Loucy (cell line): ENCODE results near the gene CUEDC1.

Experiments
- H2AFZ ChIP-seq: fragments of 200-600 bp; sonication (generic); 2 replicates; pipeline ENCODE4 v1.6.0; 2016; ENCODE audit warnings: antibody characterized with exemption, mild to moderate bottlenecking, low read length, moderate library complexity
- H3F3A ChIP-seq: fragments of 200-600 bp; 2 replicates; pipeline ENCODE4 v1.6.0; 2016; ENCODE audit warnings: antibody characterized with exemption, low read depth, mild to moderate bottlenecking
- H3K27me3 ChIP-seq: fragments of 200-600 bp; sonication (generic); 2 replicates; pipeline ENCODE4 v1.6.1; 2014; ENCODE audit warnings: low read length, mild to moderate bottlenecking; ENCODE audit not compliant: insufficient read depth, poor library complexity, severe bottlenecking
- H3K36me3 ChIP-seq: fragments of 200-600 bp; sonication (generic); 2 replicates; pipeline ENCODE4 v1.6.1; 2016; ENCODE audit warnings: low read length; ENCODE audit not compliant: insufficient read depth
- H3K4me1 ChIP-seq: fragments of 200-600 bp; sonication (generic); 2 replicates; pipeline ENCODE4 v1.5.1; 2014; ENCODE audit warnings: low read length, mild to moderate bottlenecking; ENCODE audit not compliant: insufficient read depth, poor library complexity, severe bottlenecking
- H3K4me2 ChIP-seq: fragments of 200-600 bp; sonication (generic); 2 replicates; pipeline ENCODE4 v1.6.0; 2014; ENCODE audit warnings: antibody characterized with exemption, low read length, low read depth, mild to moderate bottlenecking; ENCODE audit not compliant: poor library complexity, severe bottlenecking
- H3K4me3 ChIP-seq: fragments of 200-600 bp; sonication (generic); 2 replicates; pipeline ENCODE4 v1.5.1; 2014; ENCODE audit warnings: low read length, mild to moderate bottlenecking, mixed read lengths; ENCODE audit not compliant: poor library complexity, severe bottlenecking
- H3K79me2 ChIP-seq: fragments of 200-600 bp; sonication (generic); 2 replicates; pipeline ENCODE4 v1.6.1; 2014; ENCODE audit warnings: low read length; ENCODE audit not compliant: insufficient read depth
- H3K9ac ChIP-seq: fragments of 200-600 bp; sonication (generic); 2 replicates; pipeline ENCODE4 v1.6.0; 2014; ENCODE audit warnings: mild to moderate bottlenecking, low read depth, low read length, moderate library complexity; ENCODE audit not compliant: poor library complexity, severe bottlenecking
- H3K9me2 ChIP-seq: fragments of 200-600 bp; sonication (generic); replicated peaks from 2 replicates; pipeline ENCODE4 v1.6.1; 2016; ENCODE audit warnings: low read depth, low read length, mixed read lengths
- H3K9me3 ChIP-seq: fragments of 200-600 bp; sonication (generic); 2 replicates; pipeline ENCODE4 v1.6.1; 2014; ENCODE audit warnings: mild to moderate bottlenecking, antibody characterized with exemption, low read length, low read depth; ENCODE audit not compliant: insufficient read depth
- H4K20me1 ChIP-seq: fragments of 200-600 bp; sonication (generic); 2 replicates; pipeline ENCODE4 v1.6.0; 2014; ENCODE audit warnings: antibody characterized with exemption, low read length, mild to moderate bottlenecking; ENCODE audit not compliant: insufficient read depth, poor library complexity, severe bottlenecking
- EZH2phosphoT487 ChIP-seq: fragments of 200-600 bp; IDR thresholded peaks from 2 replicates; pipeline ENCODE4 v1.6.1; 2018; ENCODE audit warnings: antibody characterized with exemption, mild to moderate bottlenecking, moderate library complexity, borderline replicate concordance
- TF ChIP-seq, protein P1 (sequence below): fragments of 200-600 bp; sonication (generic); conservative IDR thresholded peaks from 2 replicates; pipeline ENCODE4 v1.5.1; 2014; ENCODE audit warnings: mild to moderate bottlenecking, antibody characterized with exemption, low read length

CUEDC1 gene

DNA sequence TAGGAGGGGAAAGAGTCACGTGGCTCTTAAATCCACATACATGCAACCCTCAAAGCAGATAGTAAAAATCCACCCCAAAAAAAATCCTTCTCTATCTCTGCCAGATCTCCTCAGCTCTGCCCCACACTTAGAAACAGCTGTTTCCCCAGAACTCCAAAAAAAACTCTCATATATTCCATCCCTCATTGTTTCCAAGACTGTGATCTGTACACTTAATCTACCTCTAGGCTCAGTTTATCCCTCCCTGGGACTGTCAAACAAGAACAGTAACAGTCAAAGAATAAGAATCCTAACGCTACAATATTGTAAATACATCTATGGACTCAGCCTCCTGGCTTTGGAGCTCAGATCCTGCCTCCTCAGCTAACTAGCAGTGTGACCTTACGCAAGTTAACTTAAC lies 11.6 kb downstream of the CUEDC1 start:
- Histone ChIP-seq H3F3A (no peaks in the 10 kb centered on the region), H2AFZ (no peak overlapping the region), H3K9ac (no peak overlapping the region), H3K4me2 (no peak overlapping the region), H4K20me1 (no peaks in the 10 kb centered on the region), H3K9me2 (no peaks in the 10 kb centered on the region), H3K36me3 (no peaks in the 10 kb centered on the region), H3K9me3 (no peaks in the 10 kb centered on the region), H3K27me3 (no peaks in the 10 kb centered on the region), H3K79me2 (no peaks in the 10 kb centered on the region), H3K4me1 (peaks cover 41% of the 10 kb centered on the region), H3K4me3 (no peak overlapping the region)
- no peak for TF ChIP-seq EZH2phosphoT487
- TF ChIP-seq, protein P1, sequence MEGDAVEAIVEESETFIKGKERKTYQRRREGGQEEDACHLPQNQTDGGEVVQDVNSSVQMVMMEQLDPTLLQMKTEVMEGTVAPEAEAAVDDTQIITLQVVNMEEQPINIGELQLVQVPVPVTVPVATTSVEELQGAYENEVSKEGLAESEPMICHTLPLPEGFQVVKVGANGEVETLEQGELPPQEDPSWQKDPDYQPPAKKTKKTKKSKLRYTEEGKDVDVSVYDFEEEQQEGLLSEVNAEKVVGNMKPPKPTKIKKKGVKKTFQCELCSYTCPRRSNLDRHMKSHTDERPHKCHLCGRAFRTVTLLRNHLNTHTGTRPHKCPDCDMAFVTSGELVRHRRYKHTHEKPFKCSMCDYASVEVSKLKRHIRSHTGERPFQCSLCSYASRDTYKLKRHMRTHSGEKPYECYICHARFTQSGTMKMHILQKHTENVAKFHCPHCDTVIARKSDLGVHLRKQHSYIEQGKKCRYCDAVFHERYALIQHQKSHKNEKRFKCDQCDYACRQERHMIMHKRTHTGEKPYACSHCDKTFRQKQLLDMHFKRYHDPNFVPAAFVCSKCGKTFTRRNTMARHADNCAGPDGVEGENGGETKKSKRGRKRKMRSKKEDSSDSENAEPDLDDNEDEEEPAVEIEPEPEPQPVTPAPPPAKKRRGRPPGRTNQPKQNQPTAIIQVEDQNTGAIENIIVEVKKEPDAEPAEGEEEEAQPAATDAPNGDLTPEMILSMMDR, result no peak

DNA sequence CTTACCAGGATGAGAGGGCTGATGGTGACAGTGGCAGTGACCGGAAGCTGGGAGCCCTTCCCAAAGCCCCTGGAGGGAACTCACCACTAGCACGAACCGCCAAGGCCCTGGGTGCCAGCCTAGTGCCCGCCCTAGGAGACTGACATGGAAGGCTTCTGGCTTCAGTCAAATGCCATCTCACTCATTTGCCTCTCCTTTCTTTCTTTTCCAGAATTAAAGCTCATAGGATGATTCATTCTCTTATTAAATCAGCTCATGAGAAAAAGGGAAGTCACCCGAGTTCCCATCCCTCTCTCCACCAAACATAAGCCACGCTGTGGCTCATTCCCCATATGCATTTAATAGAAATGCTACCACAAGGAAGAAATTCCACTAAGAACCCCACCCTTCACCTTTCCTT lies 12.1 kb downstream of the CUEDC1 start:
- TF ChIP-seq, protein P1, result no peak
- H3K79me2 ChIP-seq, result no peaks in the 10 kb centered on the region
- H3K4me1 ChIP-seq, result peaks cover 36% of the 10 kb centered on the region

DNA sequence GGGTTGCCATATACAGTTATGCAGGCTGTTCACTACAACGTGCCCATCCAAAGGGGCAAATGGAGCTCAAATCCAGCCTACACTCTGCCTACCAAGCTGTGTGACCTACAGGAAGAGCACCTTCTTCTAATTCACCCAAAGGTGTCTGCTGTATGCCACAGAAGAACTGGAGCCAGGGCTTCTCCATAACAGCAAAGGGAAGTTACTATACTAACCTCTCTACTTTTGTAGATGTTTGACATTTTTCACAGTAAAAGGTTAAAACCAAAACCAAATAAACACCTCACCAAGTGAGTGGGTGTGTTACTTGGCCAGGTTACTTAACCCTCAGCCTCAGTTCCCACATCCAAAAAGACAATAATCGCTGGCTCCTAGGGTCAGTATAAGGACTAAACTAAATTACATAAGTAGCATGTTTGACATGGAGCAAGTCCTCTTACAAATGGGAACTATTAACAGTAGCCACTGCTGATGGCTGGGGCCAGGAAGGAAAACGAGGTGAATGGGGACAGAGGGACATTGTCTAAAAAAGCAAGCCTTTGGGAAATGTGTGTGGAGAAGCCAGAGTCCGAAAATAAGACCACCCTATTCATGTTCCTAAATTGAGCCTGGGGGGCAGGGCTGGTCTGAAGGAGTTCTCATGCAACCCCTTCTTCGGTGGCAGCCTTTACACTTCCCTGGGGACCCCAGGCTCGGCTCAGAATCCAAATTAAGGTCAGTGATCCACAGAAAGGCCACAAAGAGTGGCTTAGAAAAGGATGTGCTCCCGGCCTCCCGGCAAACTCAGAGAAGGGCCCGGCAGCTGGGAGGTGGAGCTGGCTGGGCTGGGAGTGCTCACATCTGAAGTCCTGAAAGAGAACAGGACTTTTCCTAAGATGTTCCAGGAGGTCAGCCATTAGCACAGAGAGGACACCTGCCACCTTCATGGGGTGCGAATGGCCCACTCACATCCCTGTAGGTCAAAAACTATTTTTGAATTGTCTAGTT lies 13.5 kb downstream of the CUEDC1 start:
- Histone ChIP-seq H3F3A (no peaks in the 10 kb centered on the region), H3K4me1 (peaks cover 23% of the 10 kb centered on the region)

More for the DNA sequence above, 12.1 kb downstream of the CUEDC1 start:
- Histone ChIP-seq H3K9ac (no peak overlapping the region), H3K27me3 (no peaks in the 10 kb centered on the region), H3K4me2 (no peak overlapping the region), H3K4me3 (no peak overlapping the region), H3K36me3 (no peaks in the 10 kb centered on the region), H4K20me1 (no peaks in the 10 kb centered on the region), H3K9me3 (no peaks in the 10 kb centered on the region), H2AFZ (no peak overlapping the region), H3F3A (no peaks in the 10 kb centered on the region), H3K9me2 (no peaks in the 10 kb centered on the region)

More for the DNA sequence above, 13.5 kb downstream of the CUEDC1 start:
- H3K36me3 ChIP-seq, result no peaks in the 10 kb centered on the region
- no peaks in the 10 kb centered on the region for H3K27me3 ChIP-seq
- no peaks in the 10 kb centered on the region for H3K79me2 ChIP-seq
- no peak overlapping the region for H3K4me2 ChIP-seq
- no peak overlapping the region for H2AFZ ChIP-seq
- no peaks in the 10 kb centered on the region for H4K20me1 ChIP-seq
- H3K9me2 ChIP-seq, result no peaks in the 10 kb centered on the region
- no peaks in the 10 kb centered on the region for H3K9me3 ChIP-seq
- H3K4me3 ChIP-seq, result no peak overlapping the region
- H3K9ac ChIP-seq, result no peak overlapping the region
- TF ChIP-seq, protein P1, result no peak
- TF ChIP-seq EZH2phosphoT487, result no peak
